Coronary artery (tissue), 2 donors: Measurements from ENCODE around the gene BRS3.

Experiments used
- DNase-seq: peaks from one replicate; pipeline ENCODE4 v3.0.0-alpha.2; 2017; ENCODE audit warnings: low spot score
- H3K27ac ChIP-seq, 2 donors: fragments of 200-600 bp; sonication (generic); one replicate each; pipeline ENCODE4 v1.5.1; 2016 to 2019
- H3K4me3 ChIP-seq: fragments of 200-600 bp; sonication (generic); 2 replicates; pipeline ENCODE4 v1.5.1; 2016; ENCODE audit warnings: mild to moderate bottlenecking, moderate library complexity
- CTCF ChIP-seq: fragments of 200-600 bp; sonication (generic); IDR thresholded peaks from one replicate; pipeline ENCODE4 v1.5.1; 2019; ENCODE audit warnings: antibody characterized with exemption

BRS3 gene

GRCh38 chrX:136519069-136519468 is 31.3 kb downstream of the BRS3 start:
- DNase-seq: no peak
- Histone ChIP-seq H3K4me3 (no peak overlapping the region), H3K27ac (no peak overlapping the region)
- no peak for TF ChIP-seq CTCF

- no peak for TF ChIP-seq CTCF
- Histone ChIP-seq H3K27ac (no peak overlapping the region), H3K4me3 (no peak overlapping the region)
- no peak for DNase-seq
Observed at GRCh38 chrX:136523770-136524169, 36.0 kb downstream of the BRS3 start.

GRCh38 chrX:136525738-136526606 is 38.2 kb downstream of the BRS3 start:
- no peak for TF ChIP-seq CTCF
- Histone ChIP-seq H3K4me3 (no peak overlapping the region), H3K27ac (peak overlapping the region; percentile 49 to 72)
- DNase-seq: peak; percentile 76

GRCh38 chrX:136528645-136529315 is 41.0 kb downstream of the BRS3 start:
- TF ChIP-seq CTCF: no peak
- Histone ChIP-seq H3K27ac (no peak overlapping the region), H3K4me3 (no peak overlapping the region)
- no peak for DNase-seq

GRCh38 chrX:136529795-136530194 is 42.0 kb downstream of the BRS3 start:
- no peak for DNase-seq
- Histone ChIP-seq H3K4me3 (no peak overlapping the region), H3K27ac (no peak overlapping the region)
- no peak for TF ChIP-seq CTCF

- H3K27ac ChIP-seq: no peak within 1 kb of the TSS
- H3K4me3 ChIP-seq: no peak within 1 kb of the TSS
- DNase-seq: no peak
- no peak for TF ChIP-seq CTCF
Observed at GRCh38 chrX:136531951-136532350, 44.2 kb downstream of the BRS3 start, which contains the start of gene VGLL1. Gene VGLL1 (plus strand): TSS chrX:136532215. CDS start chrX:136536021, 3,806 bp downstream.
